ENCODE measurements around the gene BAG5.

DNA sequence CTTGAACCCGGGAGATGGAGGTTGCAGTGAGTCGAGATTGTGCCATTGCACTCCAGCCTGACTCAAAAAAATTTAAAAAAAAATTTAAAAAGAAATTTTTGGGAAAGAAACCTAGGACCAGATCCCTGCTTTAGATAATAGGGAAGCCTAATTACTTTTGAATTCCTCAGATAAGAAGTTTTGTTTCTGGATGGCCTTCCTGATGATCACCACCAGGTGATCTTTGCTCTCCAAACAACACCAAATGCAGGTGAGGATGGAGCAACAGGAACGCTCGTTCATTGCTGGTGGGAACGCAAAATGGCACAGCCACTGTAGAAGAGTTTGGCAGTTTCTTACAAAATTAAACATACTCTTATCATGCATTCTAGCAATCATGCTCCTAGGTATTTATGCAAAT is 38.0 kb upstream of the BAG5 start:
- no peak for TF ChIP-seq CTCF (IDR thresholded peaks at IDR 0.05 in 2 of 3, conservative IDR thresholded peaks at IDR 0.05 in 1 of 3; ENCODE audit: borderline replicate concordance in 1 of 3, insufficient read depth in 1 of 3, low read depth in 2 of 3, low read length in 2 of 3)
- no peak for TF ChIP-seq MAX (IDR thresholded peaks at IDR 0.05)
- TF ChIP-seq CBX3 (IDR thresholded peaks at IDR 0.05; ENCODE audit: low read depth) = no peak
- TF ChIP-seq TCF7L2 (IDR thresholded peaks at IDR 0.05; ENCODE audit: borderline replicate concordance, extremely low read depth, insufficient read depth, insufficient read length) = no peak
- TF ChIP-seq YY1 (IDR thresholded peaks at IDR 0.05; ENCODE audit: extremely low read depth, insufficient replicate concordance, low read depth, low read length) = no peak
- no peak for TF ChIP-seq POLR2A (IDR thresholded peaks at IDR 0.05; ENCODE audit: borderline replicate concordance, extremely low read depth, insufficient read depth, insufficient read length)
- no peak for TF ChIP-seq SRF (IDR thresholded peaks at IDR 0.05; ENCODE audit: low read depth)
- no peak for TF ChIP-seq POLR2AphosphoS5 (IDR thresholded peaks at IDR 0.05; ENCODE audit: low read depth, low read length)
- TF ChIP-seq EGR1 (IDR thresholded peaks at IDR 0.05; ENCODE audit: low read depth) = no peak
- no peak for TF ChIP-seq CEBPB (IDR thresholded peaks at IDR 0.05; ENCODE audit: low read depth)
- TF ChIP-seq JUND (IDR thresholded peaks at IDR 0.05) = no peak
- no peak for TF ChIP-seq EZH2 (IDR thresholded peaks at IDR 0.05)
- TF ChIP-seq SP1 (IDR thresholded peaks at IDR 0.05; ENCODE audit: low read depth) = no peak
